Chondrocyte (in vitro differentiated cells): ENCODE results near the gene NOP16. TPM values are rescaled to one million over a fixed set of nuclear protein-coding genes. Genes with fewer than 3 reads are reported as not detected.

Experiments
- DNase-seq: peaks from one replicate; pipeline ENCODE4 v3.0.0; 2021; ENCODE audit warnings: mixed read lengths, low spot score
- H3K27ac Mint-ChIP-seq: one replicate; pipeline ENCODE4 v1.8.0; 2021; ENCODE audit warnings: mild to moderate bottlenecking, moderate library complexity, mixed read lengths; ENCODE audit not compliant: unreplicated experiment
- H3K27me3 Mint-ChIP-seq: 2 replicates; pipeline ENCODE4 v1.8.0; 2021; ENCODE audit warnings: low read depth, mixed read lengths
- H3K36me3 Mint-ChIP-seq: 2 replicates; pipeline ENCODE4 v1.8.0; 2021; ENCODE audit warnings: low read depth, mixed read lengths
- H3K4me1 Mint-ChIP-seq: 2 replicates; pipeline ENCODE4 v1.8.0; 2021; ENCODE audit warnings: low read depth, mild to moderate bottlenecking, mixed read lengths
- H3K4me3 Mint-ChIP-seq: one replicate; pipeline ENCODE4 v1.8.0; 2021; ENCODE audit warnings: mild to moderate bottlenecking, moderate library complexity, mixed read lengths; ENCODE audit not compliant: unreplicated experiment
- H3K9me3 Mint-ChIP-seq: 2 replicates; pipeline ENCODE4 v1.8.0; 2021; ENCODE audit warnings: low read depth, mixed read lengths
- CTCF ChIP-seq: fragments of 200-600 bp; sonication (generic); IDR thresholded peaks from 2 replicates; pipeline ENCODE4 v1.5.0; 2021; ENCODE audit warnings: antibody characterized with exemption, mild to moderate bottlenecking, moderate library complexity
- total RNA-seq: library from RNA; stranded (reverse); gene quantifications from 3 replicates; pipeline ENCODE4 v1.2.1, GENCODE V29; 2021

Gene NOP16
- total RNA-seq, 1 donor from 2014 or later = 19.9 TPM

GRCh38 chr5:176396330-176396729 is 7.9 kb upstream of the NOP16 start:
- no peak for DNase-seq
- TF ChIP-seq CTCF = no peak
- H3K27ac Mint-ChIP-seq = no peak overlapping the region
- H3K4me1 Mint-ChIP-seq = peaks cover 11% of the 10 kb centered on the region
- no peaks in the 10 kb centered on the region for H3K9me3 Mint-ChIP-seq
- H3K36me3 Mint-ChIP-seq = peaks cover 17% of the 10 kb centered on the region
- no peaks in the 10 kb centered on the region for H3K27me3 Mint-ChIP-seq
- no peak overlapping the region for H3K4me3 Mint-ChIP-seq

- no peak overlapping the region for H3K27ac Mint-ChIP-seq
- H3K36me3 Mint-ChIP-seq = peaks cover 18% of the 10 kb centered on the region
- TF ChIP-seq CTCF = no peak
- DNase-seq = no peak
- H3K4me3 Mint-ChIP-seq = no peak overlapping the region
- H3K9me3 Mint-ChIP-seq = no peaks in the 10 kb centered on the region
- no peaks in the 10 kb centered on the region for H3K27me3 Mint-ChIP-seq
- H3K4me1 Mint-ChIP-seq = no peaks in the 10 kb centered on the region
Measured at GRCh38 chr5:176394881-176395675, 6.7 kb upstream of the NOP16 start.

- no peak for TF ChIP-seq CTCF
- Mint-ChIP-seq H3K4me3 (no peak overlapping the region), H3K4me1 (peaks cover 5% of the 10 kb centered on the region), H3K9me3 (no peaks in the 10 kb centered on the region), H3K27ac (no peak overlapping the region), H3K27me3 (no peaks in the 10 kb centered on the region), H3K36me3 (peaks cover 18% of the 10 kb centered on the region)
- DNase-seq = no peak
Measured at GRCh38 chr5:176394096-176394495, 5.7 kb upstream of the NOP16 start.

- Mint-ChIP-seq H3K4me3 (no peak overlapping the region), H3K27ac (no peak overlapping the region), H3K9me3 (no peaks in the 10 kb centered on the region), H3K27me3 (no peaks in the 10 kb centered on the region), H3K36me3 (peaks cover 15% of the 10 kb centered on the region), H3K4me1 (peaks cover 10% of the 10 kb centered on the region)
- no peak for DNase-seq
- TF ChIP-seq CTCF = no peak
Measured at GRCh38 chr5:176392526-176392925, 4.1 kb upstream of the NOP16 start.

DNA sequence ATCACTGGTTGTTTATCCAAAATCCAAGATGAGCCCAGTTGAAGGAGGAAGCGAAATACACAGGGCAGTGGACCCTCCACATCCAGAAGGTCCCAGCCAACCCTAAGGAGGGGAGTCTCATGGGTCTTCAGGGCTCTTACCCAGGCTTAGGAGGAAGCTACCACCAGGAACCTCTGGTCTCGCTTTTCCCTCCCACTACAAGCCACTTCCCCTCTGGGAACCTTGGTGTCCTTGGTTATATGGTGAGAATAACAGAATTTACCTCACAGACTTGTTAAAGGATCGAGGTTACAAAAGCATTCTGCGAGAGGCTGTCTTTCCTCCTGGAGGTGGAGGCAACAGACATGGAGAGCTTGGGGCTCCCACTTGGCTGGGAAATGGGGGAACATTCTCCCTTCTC is 3.6 kb upstream of the NOP16 start:
- peaks cover 14% of the 10 kb centered on the region for H3K36me3 Mint-ChIP-seq
- H3K4me1 Mint-ChIP-seq = peaks cover 15% of the 10 kb centered on the region
- TF ChIP-seq CTCF = no peak
- no peaks in the 10 kb centered on the region for H3K9me3 Mint-ChIP-seq
- H3K27me3 Mint-ChIP-seq = no peaks in the 10 kb centered on the region
- no peak overlapping the region for H3K4me3 Mint-ChIP-seq
- no peak overlapping the region for H3K27ac Mint-ChIP-seq
- no peak for DNase-seq
